HG03139 (cell line): ENCODE data around the gene ZNF407.

Source experiments
- ATAC-seq: cut with Tn5 transposase; IDR thresholded peaks from one replicate; pipeline ENCODE4 v1.9.1; 2021; ENCODE audit not compliant: unreplicated experiment

The ZNF407 gene

GRCh38 chr18:74996055-74996454, 398.4 kb downstream of the ZNF407 start:
- no peak for ATAC-seq

DNA sequence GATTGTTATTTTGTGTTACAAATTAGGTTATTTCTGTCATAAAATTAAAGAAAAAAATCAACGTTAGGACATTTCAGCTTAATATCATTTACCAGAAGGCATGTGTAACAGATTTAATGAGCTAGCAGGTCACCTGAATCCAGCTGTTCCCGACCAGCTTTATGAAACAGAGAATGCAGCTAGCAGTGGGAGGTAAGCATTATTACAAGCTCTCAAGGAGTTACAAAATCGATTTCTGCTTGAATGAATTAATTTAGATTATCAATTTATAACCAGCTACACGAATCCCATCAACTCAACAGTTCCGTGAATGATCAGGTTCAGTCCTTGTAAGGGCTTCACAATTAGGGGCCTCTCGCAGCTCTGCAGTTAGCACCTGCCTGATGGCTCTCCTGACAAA, 399.3 kb downstream of the ZNF407 start:
- ATAC-seq, result no peak

DNA sequence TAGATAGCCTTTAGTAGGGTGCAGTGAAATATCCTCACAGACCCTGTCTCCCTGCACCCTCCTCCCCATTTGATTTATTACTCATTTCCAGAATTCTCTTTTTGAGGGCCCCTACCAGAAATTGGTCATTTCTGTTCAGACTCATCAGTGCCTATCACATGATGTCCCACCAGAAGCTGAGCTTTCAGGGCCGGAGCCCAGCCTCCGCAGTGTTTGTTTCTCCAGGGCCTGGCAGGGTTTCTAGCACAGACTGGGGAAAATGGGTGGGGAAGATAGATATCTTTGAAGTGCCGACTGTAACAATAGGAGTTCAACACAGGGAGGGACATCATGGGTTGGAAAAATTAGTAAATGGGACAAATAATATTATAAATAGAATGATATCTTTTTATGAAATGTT, 403.2 kb downstream of the ZNF407 start:
- ATAC-seq, result no peak

DNA sequence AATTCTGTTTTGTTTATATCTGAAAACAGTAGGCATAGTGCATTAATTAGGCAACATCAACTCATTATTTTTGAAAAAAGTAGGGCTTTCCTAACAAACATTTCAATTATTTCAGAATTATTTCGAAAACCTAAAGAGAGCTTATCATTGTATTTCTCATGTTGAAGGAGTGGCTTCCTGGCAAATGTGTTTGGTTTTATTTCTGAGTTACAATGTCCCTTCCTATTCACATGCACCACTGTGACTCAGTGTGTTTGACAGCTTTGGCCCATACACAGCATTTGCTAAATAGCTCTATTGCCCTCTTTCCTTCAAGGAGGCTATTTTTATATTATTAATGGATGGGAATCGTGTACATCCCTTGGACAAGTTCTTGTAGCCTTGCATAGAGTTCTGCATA, 405.4 kb downstream of the ZNF407 start:
- ATAC-seq, result no peak

- no peak for ATAC-seq
Observed at GRCh38 chr18:75003764-75004690, 406.4 kb downstream of the ZNF407 start.

DNA sequence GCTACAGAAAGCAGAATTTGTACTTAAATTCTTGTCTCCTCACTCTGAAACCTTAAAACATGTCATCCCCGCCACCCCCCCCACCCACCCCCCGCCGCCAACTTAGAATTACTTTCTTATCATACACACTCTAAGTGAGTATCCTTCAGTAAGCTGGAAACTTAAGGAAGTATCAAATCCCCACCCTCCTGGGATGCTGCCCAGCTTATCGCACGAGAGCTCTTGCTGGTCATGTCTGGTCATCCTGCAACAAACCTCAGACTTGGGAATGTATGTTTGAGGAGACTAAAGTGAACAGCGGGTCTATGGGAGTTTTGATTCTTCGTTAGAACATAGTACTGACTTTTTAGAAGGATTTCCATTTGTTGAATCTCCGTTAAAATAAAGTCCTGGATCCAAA, 408.0 kb downstream of the ZNF407 start:
- ATAC-seq, result no peak

DNA sequence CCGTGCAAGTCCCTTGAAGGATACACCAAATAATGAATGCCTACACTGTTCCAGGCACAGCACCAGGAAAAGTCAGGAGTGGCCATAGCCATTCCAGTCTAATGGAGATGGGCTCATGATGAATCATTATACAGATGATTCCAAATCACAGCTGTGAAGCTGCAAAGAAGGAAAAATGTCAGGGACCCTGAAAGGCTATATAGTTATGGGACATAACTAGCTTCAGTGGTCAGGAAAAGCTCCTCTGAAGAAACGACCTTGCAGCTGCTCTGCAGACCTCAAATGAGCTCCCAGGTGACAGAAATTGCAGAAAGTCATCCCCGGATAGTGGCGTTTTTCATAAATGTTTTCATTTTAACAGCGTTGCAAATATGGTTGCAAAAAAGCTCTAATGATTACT, 410.5 kb downstream of the ZNF407 start:
- no peak for ATAC-seq

- no peak for ATAC-seq
Observed at GRCh38 chr18:75009296-75009695, 411.6 kb downstream of the ZNF407 start.

DNA sequence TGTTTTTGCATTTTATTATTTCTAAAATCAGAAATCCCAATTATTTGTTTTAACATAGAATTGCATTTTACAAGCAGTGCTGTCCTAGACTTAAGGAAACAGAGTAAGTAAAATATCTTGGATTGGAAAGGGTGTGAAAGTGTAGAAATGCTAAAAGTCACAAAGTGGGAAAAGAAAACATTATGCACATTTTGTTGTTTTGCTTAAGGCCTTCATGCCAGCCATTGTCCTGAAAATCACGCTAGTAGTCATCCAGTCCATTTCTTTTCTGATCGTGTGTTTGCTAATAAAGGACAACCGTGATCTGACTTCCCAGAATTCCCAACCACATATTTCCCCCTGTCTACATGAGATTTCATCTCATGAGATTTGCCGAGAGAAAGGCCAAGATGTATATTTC, 412.2 kb downstream of the ZNF407 start:
- no peak for ATAC-seq

- ATAC-seq, result no peak
Observed at GRCh38 chr18:75010278-75010677, 412.6 kb downstream of the ZNF407 start.

DNA sequence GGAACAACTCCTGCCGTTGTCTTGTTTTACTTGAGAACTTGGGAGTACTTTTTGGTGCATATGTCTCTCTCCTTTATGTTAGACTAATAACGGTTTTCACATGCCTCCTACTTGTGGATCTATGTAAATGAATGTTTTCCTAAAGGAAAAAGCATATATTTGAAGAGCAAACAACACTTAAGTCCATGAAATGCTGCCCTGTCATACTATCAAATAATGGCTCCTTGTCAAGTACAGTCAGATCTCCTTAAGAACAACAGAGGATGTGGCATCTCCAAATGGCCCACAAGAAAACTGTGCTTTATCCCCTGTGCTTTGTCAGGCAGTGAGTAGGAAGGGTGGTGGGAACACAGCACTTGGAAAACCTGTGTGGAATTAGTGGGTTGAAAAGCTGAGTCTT, 413.0 kb downstream of the ZNF407 start:
- no peak for ATAC-seq

DNA sequence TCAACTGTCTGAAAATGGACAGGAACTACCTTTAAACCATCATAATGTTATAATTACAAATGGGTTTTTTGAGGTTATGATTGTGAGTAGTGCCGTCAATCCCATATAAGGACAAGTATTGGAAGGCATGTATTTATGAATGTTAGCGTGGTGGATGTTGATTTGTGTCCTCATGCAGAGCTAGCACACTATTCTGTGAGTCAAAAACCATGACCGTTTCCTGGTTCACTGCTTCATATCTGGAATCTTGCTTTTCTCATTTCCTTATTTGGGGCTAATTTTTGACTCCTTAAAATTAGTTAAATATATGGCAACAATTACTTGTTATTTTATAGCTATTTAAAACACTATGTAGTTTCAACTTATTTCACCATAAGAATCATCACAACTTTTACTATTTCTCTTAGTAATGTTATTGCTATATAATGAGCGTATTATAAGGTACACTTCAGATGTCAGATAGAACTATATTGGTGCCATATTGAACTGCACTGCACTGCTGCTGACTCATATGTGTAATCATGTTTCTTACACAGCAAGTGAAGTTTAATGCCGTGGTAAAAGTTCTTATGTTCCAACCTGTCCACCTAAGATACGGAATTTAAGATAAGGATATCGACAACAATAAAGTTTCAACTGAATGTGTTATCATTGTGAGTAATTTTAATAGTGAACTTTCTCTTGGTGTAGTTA, 418.5 kb downstream of the ZNF407 start:
- peak; percentile 80 for ATAC-seq

DNA sequence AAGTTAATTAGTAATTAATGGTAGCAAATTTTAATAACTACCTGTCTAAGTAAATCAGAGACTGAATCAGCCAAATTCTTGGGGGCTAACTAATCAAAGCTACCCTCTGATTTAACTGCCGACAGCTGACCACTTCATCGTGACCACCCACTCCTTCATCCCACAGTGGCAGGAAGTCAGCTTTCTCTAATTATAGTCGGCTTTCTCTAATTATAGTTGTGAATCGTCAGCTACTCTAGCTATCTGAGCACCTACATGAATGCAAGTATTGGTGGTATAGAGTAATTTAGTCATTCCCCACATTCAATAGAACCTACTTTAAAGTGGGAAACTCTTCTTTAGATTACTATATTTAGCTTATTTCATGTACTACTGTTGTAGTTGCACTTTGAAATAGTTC, 425.8 kb downstream of the ZNF407 start:
- no peak for ATAC-seq

GRCh38 chr18:75024871-75025270, 427.2 kb downstream of the ZNF407 start:
- ATAC-seq, result no peak

DNA sequence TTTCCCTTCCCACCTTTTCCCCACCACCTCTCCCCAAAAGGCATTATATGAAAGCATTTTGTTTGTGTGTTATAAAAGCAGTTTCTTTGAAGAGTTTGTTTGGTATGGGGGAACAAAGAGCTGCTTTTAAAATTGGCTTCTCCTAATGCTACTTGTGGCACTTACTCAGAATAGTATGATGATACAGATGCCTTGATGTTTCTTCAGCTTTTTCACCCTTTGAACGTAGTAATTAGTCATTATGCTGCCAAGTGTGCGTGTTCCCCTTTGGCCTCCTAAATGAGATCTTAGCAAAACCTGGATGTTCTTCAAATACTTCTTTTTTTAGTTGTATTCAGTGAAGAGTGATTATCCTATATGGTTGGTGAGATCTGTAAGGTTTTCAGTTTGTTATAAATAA, 427.9 kb downstream of the ZNF407 start:
- ATAC-seq, result no peak

DNA sequence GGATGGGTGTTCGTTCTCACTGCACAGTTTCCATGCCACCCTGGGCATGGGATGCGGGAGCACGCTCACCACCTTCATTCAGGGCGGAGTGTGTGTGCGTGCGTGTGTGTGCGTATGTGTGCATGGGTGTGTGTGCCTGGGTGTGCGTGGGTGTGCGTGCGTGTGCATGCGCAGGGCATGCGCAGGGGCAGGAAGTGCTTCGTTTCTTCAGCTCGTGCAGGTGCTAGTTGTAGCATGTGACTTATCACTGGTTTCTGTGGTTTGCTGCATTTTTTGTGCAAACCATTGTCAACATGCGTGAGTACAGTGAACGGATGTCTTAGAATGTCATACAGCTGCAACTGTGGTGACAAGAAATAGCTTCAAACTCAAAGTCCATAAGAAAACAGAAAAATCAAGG, 431.8 kb downstream of the ZNF407 start:
- no peak for ATAC-seq

DNA sequence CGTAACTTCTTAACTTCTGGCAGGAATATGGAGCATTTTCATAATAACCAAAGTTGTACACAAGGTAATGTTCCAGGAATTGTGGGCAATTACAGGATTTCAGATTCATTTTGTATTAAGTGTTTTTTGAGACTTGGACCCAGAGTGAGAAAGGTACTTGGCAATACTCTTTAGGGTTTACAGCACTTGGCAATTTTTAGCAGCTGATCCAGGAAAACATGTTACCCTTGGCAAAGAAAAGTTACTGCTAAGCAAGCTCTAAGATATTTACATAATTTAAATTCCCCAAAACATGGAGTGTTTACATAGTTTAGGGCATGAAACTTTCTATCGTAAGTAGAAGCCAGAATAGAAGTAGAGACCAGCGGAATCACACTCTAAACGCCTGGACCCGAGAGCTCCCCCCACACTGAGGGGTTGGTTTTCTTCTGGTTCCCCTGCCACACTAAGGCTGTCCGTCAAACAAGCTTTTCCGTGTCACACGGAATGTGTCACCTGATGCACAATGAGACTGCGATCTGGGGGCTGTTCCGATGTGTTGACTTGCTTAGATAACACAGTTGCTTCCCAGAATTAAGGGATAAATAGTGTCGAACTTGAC, 434.1 kb downstream of the ZNF407 start:
- ATAC-seq, result no peak

- ATAC-seq, result no peak
Observed at GRCh38 chr18:75033516-75033915, 435.8 kb downstream of the ZNF407 start.

- no peak for ATAC-seq
Observed at GRCh38 chr18:75034937-75035336, 437.3 kb downstream of the ZNF407 start.

DNA sequence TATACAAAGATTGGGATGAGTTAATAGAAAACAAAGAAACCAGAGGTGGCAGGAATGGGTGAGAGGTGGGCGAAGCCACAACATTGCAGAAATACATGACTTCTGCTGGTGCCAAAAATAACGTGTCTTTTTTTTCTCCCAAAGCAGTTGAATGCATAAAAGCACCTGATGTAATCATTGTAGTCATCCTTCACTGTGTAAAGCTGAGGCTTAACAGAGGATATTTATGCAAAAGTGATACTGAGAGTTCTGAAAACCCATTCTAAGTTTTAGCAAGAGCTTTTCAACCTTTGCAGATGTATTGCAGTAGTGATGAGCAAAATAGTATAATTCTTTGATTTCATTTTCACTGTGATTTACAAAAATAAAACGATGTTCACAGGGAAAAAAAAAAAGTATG, 438.3 kb downstream of the ZNF407 start:
- ATAC-seq, result no peak

- ATAC-seq, result no peak
Observed at GRCh38 chr18:75036917-75037688, 439.4 kb downstream of the ZNF407 start.

DNA sequence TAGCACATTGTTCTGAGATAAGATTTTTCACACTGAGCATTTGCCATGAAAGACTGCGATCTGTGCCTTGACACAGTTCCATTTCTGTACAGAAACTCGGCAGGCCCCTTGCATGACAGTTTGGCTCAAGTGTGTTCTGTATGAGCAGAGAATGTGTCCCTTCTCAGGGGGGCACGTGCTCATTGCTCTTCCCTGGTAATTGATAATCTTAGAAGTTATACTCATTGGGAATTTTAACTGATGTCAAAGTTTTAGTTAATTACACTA, 440.0 kb downstream of the ZNF407 start:
- no peak for ATAC-seq
